OCI-LY1 (cell line): ENCODE measurements around the gene FBXL17.

ENCODE experiments used
- H2AFZ ChIP-seq: fragments of 200-600 bp; sonication (generic), shearing (Covaris generic); 2 replicates; pipeline ENCODE4 v1.6.0; 2014; ENCODE audit warnings: antibody characterized with exemption, mild to moderate bottlenecking, low read length
- H3F3A ChIP-seq: fragments of 200-600 bp; sonication (generic), shearing (Covaris generic); 2 replicates; pipeline ENCODE4 v1.6.0; 2014; ENCODE audit warnings: mild to moderate bottlenecking, antibody characterized with exemption, low read length, moderate library complexity; ENCODE audit not compliant: insufficient read depth
- H3K27ac ChIP-seq: fragments of 200-600 bp; sonication (generic); 2 replicates; pipeline ENCODE4 v1.5.1; 2014; ENCODE audit warnings: low read length, mixed run types, mild to moderate bottlenecking, low read depth; ENCODE audit not compliant: poor library complexity, severe bottlenecking
- H3K27me3 ChIP-seq: fragments of 200-600 bp; sonication (generic); 2 replicates; pipeline ENCODE4 v1.6.0; 2014; ENCODE audit warnings: antibody characterized with exemption, mild to moderate bottlenecking, low read length, moderate library complexity; ENCODE audit not compliant: insufficient read depth
- H3K36me3 ChIP-seq: fragments of 200-600 bp; sonication (generic); 2 replicates; pipeline ENCODE4 v1.6.1; 2014; ENCODE audit warnings: mild to moderate bottlenecking, antibody characterized with exemption, low read length, moderate library complexity, mixed read lengths; ENCODE audit not compliant: insufficient read depth
- H3K4me1 ChIP-seq: fragments of 200-600 bp; sonication (generic); 2 replicates; pipeline ENCODE4 v1.5.1; 2014; ENCODE audit warnings: mild to moderate bottlenecking, low read length, moderate library complexity; ENCODE audit not compliant: insufficient read depth, severe bottlenecking
- H3K4me2 ChIP-seq: fragments of 200-600 bp; sonication (generic), shearing (Covaris generic); 2 replicates; pipeline ENCODE4 v1.6.1; 2014; ENCODE audit warnings: low read length
- H3K4me3 ChIP-seq: fragments of 200-600 bp; sonication (generic); 2 replicates; pipeline ENCODE4 v1.5.1; 2014; ENCODE audit warnings: low read length, low read depth, mild to moderate bottlenecking, mixed read lengths; ENCODE audit not compliant: poor library complexity, severe bottlenecking
- H3K79me2 ChIP-seq: fragments of 200-600 bp; shearing (Covaris generic); 2 replicates; pipeline ENCODE4 v1.6.1; 2016; ENCODE audit warnings: mixed run types, low read length, mixed read lengths; ENCODE audit not compliant: insufficient read depth
- H3K9ac ChIP-seq: fragments of 200-600 bp; sonication (generic), shearing (Covaris generic); 2 replicates; pipeline ENCODE4 v1.6.1; 2014; ENCODE audit warnings: mild to moderate bottlenecking, low read length, mixed read lengths
- H3K9me2 ChIP-seq: fragments of 200-600 bp; sonication (generic), shearing (Covaris generic); 2 replicates; pipeline ENCODE4 v1.6.1; 2014; ENCODE audit warnings: low read depth, mild to moderate bottlenecking, low read length, mixed read lengths
- H3K9me3 ChIP-seq: fragments of 200-600 bp; shearing (Covaris generic); 2 replicates; pipeline ENCODE4 v1.6.1; 2014; ENCODE audit warnings: low read length, mixed read lengths
- H4K20me1 ChIP-seq: fragments of 200-600 bp; sonication (generic), shearing (Covaris generic); 2 replicates; pipeline ENCODE4 v1.6.0; 2016; ENCODE audit warnings: mild to moderate bottlenecking, low read length; ENCODE audit not compliant: insufficient read depth
- EZH2 ChIP-seq: fragments of 200-600 bp; sonication (generic), shearing (Covaris generic); IDR thresholded peaks from 2 replicates; pipeline ENCODE4 v1.8.0; 2017; ENCODE audit warnings: borderline replicate concordance, mixed run types, mild to moderate bottlenecking, antibody characterized with exemption, low read length, moderate library complexity, mixed read lengths
- TF ChIP-seq, protein P1 (sequence below): fragments of 200-600 bp; sonication (generic), shearing (Covaris generic); IDR thresholded peaks from 2 replicates; pipeline ENCODE4 v1.5.1; 2017; ENCODE audit warnings: mild to moderate bottlenecking, antibody characterized with exemption, low read length, moderate library complexity, mixed read lengths

Gene FBXL17

DNA sequence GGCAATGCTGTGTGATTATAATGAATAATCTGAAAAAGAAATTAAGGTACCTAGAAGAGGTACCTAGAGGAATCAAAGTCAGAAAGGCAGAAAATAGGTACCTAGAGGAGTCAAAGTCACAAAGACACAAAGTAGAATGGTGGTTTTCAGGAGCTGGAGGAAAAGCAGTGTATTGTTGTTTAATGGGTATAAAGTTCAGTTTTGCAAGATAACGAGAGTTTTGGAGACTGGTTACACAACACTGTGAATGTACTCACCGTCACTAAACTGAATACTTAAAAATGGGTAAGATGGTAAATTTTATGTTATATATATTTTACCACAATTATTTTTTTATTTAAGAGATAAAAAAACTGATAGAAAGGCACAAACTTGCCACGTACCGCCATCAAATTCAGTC lies 57.0 kb downstream of the FBXL17 start:
- H3K9me2 ChIP-seq = no peaks in the 10 kb centered on the region
- no peak for TF ChIP-seq EZH2
- TF ChIP-seq, protein P1, sequence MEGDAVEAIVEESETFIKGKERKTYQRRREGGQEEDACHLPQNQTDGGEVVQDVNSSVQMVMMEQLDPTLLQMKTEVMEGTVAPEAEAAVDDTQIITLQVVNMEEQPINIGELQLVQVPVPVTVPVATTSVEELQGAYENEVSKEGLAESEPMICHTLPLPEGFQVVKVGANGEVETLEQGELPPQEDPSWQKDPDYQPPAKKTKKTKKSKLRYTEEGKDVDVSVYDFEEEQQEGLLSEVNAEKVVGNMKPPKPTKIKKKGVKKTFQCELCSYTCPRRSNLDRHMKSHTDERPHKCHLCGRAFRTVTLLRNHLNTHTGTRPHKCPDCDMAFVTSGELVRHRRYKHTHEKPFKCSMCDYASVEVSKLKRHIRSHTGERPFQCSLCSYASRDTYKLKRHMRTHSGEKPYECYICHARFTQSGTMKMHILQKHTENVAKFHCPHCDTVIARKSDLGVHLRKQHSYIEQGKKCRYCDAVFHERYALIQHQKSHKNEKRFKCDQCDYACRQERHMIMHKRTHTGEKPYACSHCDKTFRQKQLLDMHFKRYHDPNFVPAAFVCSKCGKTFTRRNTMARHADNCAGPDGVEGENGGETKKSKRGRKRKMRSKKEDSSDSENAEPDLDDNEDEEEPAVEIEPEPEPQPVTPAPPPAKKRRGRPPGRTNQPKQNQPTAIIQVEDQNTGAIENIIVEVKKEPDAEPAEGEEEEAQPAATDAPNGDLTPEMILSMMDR = no peak
- no peaks in the 10 kb centered on the region for H3K9me3 ChIP-seq
- H3K27me3 ChIP-seq = no peaks in the 10 kb centered on the region
- H3K27ac ChIP-seq = no peak overlapping the region
- no peak overlapping the region for H3K9ac ChIP-seq
- H3K4me3 ChIP-seq = no peak overlapping the region
- no peaks in the 10 kb centered on the region for H3K36me3 ChIP-seq
- no peak overlapping the region for H2AFZ ChIP-seq
- no peaks in the 10 kb centered on the region; the same call in 1 of the 2 replicates for H3F3A ChIP-seq
- no peaks in the 10 kb centered on the region for H3K79me2 ChIP-seq
- no peaks in the 10 kb centered on the region for H4K20me1 ChIP-seq
- peaks cover 3% of the 10 kb centered on the region for H3K4me1 ChIP-seq
- no peak overlapping the region for H3K4me2 ChIP-seq

DNA sequence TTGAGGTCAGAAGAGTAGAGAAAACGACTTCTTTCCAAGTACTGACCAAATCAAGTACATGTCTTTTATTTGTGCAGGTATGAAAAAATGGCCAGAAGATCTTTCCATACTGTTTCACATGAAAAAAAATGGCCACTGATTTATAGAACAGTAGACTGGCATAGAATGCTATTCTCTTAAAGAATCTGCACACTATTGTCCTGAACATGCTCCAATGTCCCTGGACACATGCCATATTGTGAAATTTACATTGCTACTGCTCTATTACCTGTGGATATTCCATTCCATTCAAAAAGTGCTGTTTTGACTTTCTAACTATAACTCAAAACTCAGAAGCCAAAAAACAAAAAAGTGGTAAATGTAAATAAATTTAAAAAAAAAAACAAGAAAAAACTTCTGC lies 60.6 kb downstream of the FBXL17 start:
- no peak overlapping the region for H3K4me2 ChIP-seq
- H3K9ac ChIP-seq = no peak overlapping the region
- no peak for TF ChIP-seq EZH2
- TF ChIP-seq, protein P1 = no peak
- no peaks in the 10 kb centered on the region for H3K27me3 ChIP-seq
- H3K4me1 ChIP-seq = peaks cover 4% of the 10 kb centered on the region
- no peak overlapping the region for H3K4me3 ChIP-seq
- no peaks in the 10 kb centered on the region for H3K9me3 ChIP-seq
- H3K36me3 ChIP-seq = no peaks in the 10 kb centered on the region
- no peak overlapping the region for H2AFZ ChIP-seq
- no peak overlapping the region for H3K27ac ChIP-seq
- H4K20me1 ChIP-seq = no peaks in the 10 kb centered on the region
- no peaks in the 10 kb centered on the region for H3K79me2 ChIP-seq
- H3K9me2 ChIP-seq = no peaks in the 10 kb centered on the region
- no peaks in the 10 kb centered on the region; the same call in 1 of the 2 replicates for H3F3A ChIP-seq

DNA sequence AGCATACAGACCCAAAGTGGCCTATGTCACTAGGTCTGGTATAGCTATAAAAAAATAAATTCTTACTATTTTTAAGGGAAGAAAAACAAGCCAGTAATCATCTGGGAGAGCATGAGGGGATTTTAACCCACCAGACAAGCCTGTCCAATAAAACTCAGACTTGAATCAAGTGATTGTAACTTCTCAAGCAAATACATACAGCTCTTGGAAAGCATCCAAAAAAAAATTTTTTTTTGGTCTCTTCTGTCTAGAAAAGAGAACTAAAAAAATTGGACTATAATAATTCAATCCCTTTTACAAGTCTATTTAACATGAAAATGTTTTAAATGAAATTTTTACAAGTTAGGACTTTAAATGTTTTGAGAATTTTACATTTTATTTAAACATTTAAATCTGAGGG lies 61.7 kb downstream of the FBXL17 start:
- Histone ChIP-seq H3K4me3 (no peak overlapping the region), H3K27me3 (no peaks in the 10 kb centered on the region), H3K4me1 (peaks cover 4% of the 10 kb centered on the region), H3K9ac (no peak overlapping the region), H2AFZ (no peak overlapping the region), H3K27ac (no peak overlapping the region), H3F3A (no peaks in the 10 kb centered on the region; the same call in 1 of the 2 replicates), H3K9me2 (no peaks in the 10 kb centered on the region), H3K4me2 (no peak overlapping the region), H3K79me2 (no peaks in the 10 kb centered on the region), H4K20me1 (no peaks in the 10 kb centered on the region), H3K36me3 (no peaks in the 10 kb centered on the region), H3K9me3 (no peaks in the 10 kb centered on the region)
- TF ChIP-seq, protein P1 = no peak
- TF ChIP-seq EZH2 = no peak
